ENCODE data around the gene SEC22A. TPM values are rescaled to one million over a fixed set of nuclear protein-coding genes. Genes with fewer than 3 reads are reported as not detected.

SEC22A gene
- polyA plus RNA-seq, 3 donors, result 24.9 to 27.0 (median 26.2) TPM

- DNase-seq (ENCODE audit: low read depth in 3 of 3, low spot score in 2 of 3), result no peak
Observed at GRCh38 chr3:123285931-123286307, 84.2 kb downstream of the SEC22A start.

- DNase-seq (ENCODE audit: low read depth in 3 of 3, low spot score in 2 of 3), result peak; percentile 10 to 38 (median 29)
Observed at GRCh38 chr3:123286308-123287023, 84.7 kb downstream of the SEC22A start.

- no peak for DNase-seq (ENCODE audit: low read depth in 3 of 3, low spot score in 2 of 3)
Observed at GRCh38 chr3:123287051-123287961, 85.6 kb downstream of the SEC22A start.

GRCh38 chr3:123287962-123288302, 86.2 kb downstream of the SEC22A start:
- no peak for DNase-seq (ENCODE audit: low read depth in 3 of 3, low spot score in 2 of 3)

- DNase-seq (ENCODE audit: low read depth in 3 of 3, low spot score in 2 of 3), result no peak
Observed at GRCh38 chr3:123289391-123290106, 87.8 kb downstream of the SEC22A start.

- DNase-seq (ENCODE audit: low read depth in 3 of 3, low spot score in 2 of 3), result no peak
Observed at GRCh38 chr3:123290107-123290930, 88.6 kb downstream of the SEC22A start.

- DNase-seq (ENCODE audit: low read depth in 3 of 3, low spot score in 2 of 3), result no peak
Observed at GRCh38 chr3:123290962-123291361, 89.2 kb downstream of the SEC22A start.

GRCh38 chr3:123291404-123291803, 89.7 kb downstream of the SEC22A start:
- DNase-seq (ENCODE audit: low read depth in 3 of 3, low spot score in 2 of 3), result no peak

GRCh38 chr3:123292321-123293310, 90.9 kb downstream of the SEC22A start:
- no peak for DNase-seq (ENCODE audit: low read depth in 3 of 3, low spot score in 2 of 3)

GRCh38 chr3:123294296-123294938, 92.7 kb downstream of the SEC22A start:
- no peak for DNase-seq (ENCODE audit: low read depth in 3 of 3, low spot score in 2 of 3)

- DNase-seq (ENCODE audit: low read depth in 3 of 3, low spot score in 2 of 3), result no peak
Observed at GRCh38 chr3:123295171-123295900, 93.6 kb downstream of the SEC22A start.

GRCh38 chr3:123295901-123296250, 94.1 kb downstream of the SEC22A start:
- no peak for DNase-seq (ENCODE audit: low read depth in 3 of 3, low spot score in 2 of 3)

GRCh38 chr3:123296261-123296660, 94.5 kb downstream of the SEC22A start:
- DNase-seq (ENCODE audit: low read depth in 3 of 3, low spot score in 2 of 3), result no peak

GRCh38 chr3:123296836-123297626, 95.3 kb downstream of the SEC22A start:
- DNase-seq (ENCODE audit: low read depth in 3 of 3, low spot score in 2 of 3), result no peak

GRCh38 chr3:123297627-123297899, 95.8 kb downstream of the SEC22A start:
- DNase-seq (ENCODE audit: low read depth in 3 of 3, low spot score in 2 of 3), result no peak

GRCh38 chr3:123298903-123299302, 97.2 kb downstream of the SEC22A start:
- no peak for DNase-seq (ENCODE audit: low read depth in 3 of 3, low spot score in 2 of 3)

GRCh38 chr3:123299581-123299980, 97.8 kb downstream of the SEC22A start:
- DNase-seq (ENCODE audit: low read depth in 3 of 3, low spot score in 2 of 3), result no peak

- DNase-seq (ENCODE audit: low read depth in 3 of 3, low spot score in 2 of 3), result no peak
Observed at GRCh38 chr3:123300056-123300455, 98.3 kb downstream of the SEC22A start.
